ENCODE data around the gene CYP2U1.
"Not testable (repeated sequence)": the region's sequence is repeated elsewhere in the genome, so short reads cannot be mapped to it uniquely, and the experiment has no call there.

CYP2U1 gene

DNA sequence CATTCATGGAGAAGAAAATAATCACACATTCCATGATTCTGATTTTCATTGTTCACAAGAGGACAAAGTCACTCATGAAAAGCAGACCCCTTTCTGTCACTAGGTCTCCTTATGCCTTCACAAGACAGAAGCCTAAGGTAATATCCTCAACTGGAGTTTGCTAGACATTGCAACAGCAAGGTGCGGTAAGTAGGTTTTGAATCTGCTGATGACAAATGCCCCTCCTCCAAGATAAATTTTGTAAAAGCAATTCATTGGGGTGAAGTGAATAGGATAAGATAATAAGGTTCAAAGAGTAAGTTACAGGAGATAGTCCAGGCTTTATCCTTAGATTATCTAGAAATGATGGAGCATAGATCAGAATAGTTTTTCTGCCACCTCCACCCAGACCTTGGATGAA lies 16.1 kb upstream of the CYP2U1 start:
- DNase-seq (ENCODE audit: low read depth): no peak
- TF ChIP-seq, protein P1, sequence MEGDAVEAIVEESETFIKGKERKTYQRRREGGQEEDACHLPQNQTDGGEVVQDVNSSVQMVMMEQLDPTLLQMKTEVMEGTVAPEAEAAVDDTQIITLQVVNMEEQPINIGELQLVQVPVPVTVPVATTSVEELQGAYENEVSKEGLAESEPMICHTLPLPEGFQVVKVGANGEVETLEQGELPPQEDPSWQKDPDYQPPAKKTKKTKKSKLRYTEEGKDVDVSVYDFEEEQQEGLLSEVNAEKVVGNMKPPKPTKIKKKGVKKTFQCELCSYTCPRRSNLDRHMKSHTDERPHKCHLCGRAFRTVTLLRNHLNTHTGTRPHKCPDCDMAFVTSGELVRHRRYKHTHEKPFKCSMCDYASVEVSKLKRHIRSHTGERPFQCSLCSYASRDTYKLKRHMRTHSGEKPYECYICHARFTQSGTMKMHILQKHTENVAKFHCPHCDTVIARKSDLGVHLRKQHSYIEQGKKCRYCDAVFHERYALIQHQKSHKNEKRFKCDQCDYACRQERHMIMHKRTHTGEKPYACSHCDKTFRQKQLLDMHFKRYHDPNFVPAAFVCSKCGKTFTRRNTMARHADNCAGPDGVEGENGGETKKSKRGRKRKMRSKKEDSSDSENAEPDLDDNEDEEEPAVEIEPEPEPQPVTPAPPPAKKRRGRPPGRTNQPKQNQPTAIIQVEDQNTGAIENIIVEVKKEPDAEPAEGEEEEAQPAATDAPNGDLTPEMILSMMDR (IDR thresholded peaks at IDR 0.05; ENCODE audit: low read depth, low read length, missing control alignments): no peak
- no peak overlapping the region for H3K4me3 ChIP-seq (ENCODE audit: low read depth, low read length)
- in situ Hi-C loops (cut with HindIII; ENCODE audit: low sequenced_read_pairs): no loop called here

DNA sequence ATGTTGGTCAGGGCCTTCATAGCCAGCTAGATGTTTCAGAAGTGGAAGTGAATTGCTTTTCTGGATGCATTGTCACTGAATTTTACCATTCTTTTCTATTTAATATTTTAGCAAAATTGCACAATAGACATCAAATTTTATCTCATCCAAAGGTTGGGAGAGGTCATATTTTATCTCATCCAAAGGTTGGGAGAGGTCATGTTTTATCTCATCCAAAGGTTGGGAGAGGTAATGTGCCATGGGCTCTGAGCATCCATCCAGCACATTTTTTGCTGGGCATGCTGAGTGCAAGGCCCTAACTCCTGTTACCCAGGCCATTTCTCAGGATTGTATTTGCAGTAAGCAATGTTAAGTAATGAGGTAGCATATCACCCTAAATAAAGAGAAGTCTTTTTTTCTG lies 14.7 kb upstream of the CYP2U1 start:
- TF ChIP-seq, protein P1 (IDR thresholded peaks at IDR 0.05; ENCODE audit: low read depth, low read length, missing control alignments): no peak
- no peak for DNase-seq (ENCODE audit: low read depth)
- no peak overlapping the region for H3K4me3 ChIP-seq (ENCODE audit: low read depth, low read length)
- in situ Hi-C loops (cut with HindIII; ENCODE audit: low sequenced_read_pairs): no loop called here

DNA sequence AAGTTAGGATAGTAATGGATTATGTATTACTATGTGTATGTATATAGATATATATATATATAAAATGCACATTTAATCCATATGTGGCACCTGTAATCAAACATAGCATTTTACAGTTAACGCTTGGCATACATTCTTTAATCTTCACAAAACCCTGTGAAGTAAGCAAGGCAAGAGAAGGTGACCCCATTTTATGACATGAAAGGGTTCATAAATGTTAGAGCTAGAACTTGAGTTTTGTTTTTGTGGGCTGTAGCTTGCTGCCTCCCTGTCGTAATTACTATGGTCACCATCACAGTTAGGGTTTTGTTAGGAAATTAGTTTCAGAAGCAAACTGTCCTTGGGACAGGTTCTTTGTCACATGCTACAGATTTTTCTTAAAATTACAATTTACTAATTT lies 13.8 kb upstream of the CYP2U1 start:
- no peak for DNase-seq (ENCODE audit: low read depth)
- in situ Hi-C loops (cut with HindIII; ENCODE audit: low sequenced_read_pairs): no loop called here
- TF ChIP-seq, protein P1 (IDR thresholded peaks at IDR 0.05; ENCODE audit: low read depth, low read length, missing control alignments): no peak
- H3K4me3 ChIP-seq (ENCODE audit: low read depth, low read length): no peak overlapping the region

DNA sequence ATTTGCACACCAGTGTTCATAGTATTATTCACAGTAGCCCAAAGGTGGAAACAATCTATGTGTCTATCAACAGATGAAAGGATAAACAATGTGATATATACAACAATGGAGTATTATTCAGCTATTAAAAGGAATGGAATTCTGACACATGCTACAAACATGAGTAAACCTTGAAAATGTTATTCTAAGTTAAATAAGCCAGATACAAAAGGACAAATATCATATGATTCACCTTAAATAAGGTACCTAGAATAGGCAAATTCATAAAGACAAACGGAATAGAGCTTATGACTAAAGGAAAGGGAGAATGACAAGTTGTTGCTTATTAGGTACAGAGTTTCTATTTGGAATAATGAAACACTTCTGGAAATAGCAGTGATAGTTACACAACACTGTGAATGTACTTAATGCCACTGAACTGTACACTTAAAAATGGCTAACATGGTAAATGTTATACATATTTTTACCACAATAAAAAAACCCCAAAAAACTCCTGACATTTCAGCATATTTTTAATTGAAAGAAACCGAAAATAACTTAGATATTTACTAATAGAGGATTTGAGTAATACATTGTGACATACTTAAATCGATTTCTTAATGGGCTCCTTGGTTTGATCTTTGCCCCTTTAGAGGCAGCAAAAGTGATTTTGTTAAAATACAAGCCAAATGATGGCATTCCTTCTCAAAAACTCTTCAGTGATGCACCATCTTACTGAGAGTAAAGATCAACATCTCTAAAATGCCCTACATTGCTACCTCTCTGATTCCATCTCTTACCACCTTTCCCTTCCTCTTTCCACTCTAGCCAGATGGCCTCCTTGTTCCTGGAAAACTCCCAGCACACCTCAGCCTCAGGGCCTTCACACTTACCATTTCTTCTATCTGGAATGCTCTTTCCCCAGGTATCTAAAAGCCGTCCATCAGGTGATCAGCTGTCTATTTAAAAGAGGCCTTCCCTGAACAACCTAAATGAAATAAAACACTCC lies 8.6 kb upstream of the CYP2U1 start:
- no peak for DNase-seq (ENCODE audit: low read depth)
- in situ Hi-C loops (cut with HindIII; ENCODE audit: low sequenced_read_pairs): no loop called here
- TF ChIP-seq, protein P1 (IDR thresholded peaks at IDR 0.05; ENCODE audit: low read depth, low read length, missing control alignments): no peak
- H3K4me3 ChIP-seq (ENCODE audit: low read depth, low read length): no peak overlapping the region

DNA sequence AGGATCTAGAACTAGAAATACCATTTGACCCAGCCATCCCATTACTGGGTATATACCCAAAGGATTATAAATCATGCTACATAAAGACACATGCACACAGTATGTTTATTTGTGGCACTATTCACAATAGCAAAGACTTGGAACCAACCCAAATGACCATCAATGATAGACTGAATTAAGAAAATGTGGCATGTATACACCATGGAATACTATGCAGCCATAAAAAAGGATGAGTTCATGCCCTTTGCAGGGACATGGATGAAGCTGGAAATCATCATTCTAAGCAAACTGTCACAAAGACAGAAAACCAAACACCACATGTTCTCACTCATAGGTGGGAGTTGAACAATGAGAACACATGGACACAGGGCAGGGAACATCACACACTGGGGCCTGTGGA lies 5.6 kb upstream of the CYP2U1 start:
- in situ Hi-C loops (cut with HindIII; ENCODE audit: low sequenced_read_pairs); H3K4me3 ChIP-seq (ENCODE audit: low read depth, low read length); DNase-seq (ENCODE audit: low read depth): not testable (repeated sequence)

DNA sequence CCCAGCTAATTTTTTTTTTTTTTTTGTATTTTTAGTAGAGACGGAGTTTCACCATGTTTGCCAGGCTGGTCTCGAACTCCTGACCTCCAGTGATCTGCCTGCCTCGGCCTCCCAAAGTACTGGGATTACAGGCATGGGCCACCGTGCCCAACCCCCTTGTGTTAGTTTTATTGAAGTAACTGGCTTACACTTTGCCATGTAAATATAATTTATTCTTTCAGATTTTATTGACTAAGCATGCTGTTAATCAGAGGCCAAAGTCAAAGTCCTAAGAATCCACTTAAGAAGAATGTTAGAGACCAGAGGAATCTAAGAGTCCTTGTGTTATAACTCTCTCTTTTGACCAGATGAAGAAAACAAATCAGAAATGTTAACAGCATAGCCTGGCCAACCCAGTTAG lies 4.5 kb upstream of the CYP2U1 start:
- DNase-seq (ENCODE audit: low read depth); H3K4me3 ChIP-seq (ENCODE audit: low read depth, low read length); in situ Hi-C loops (cut with HindIII; ENCODE audit: low sequenced_read_pairs): not testable (repeated sequence)

DNA sequence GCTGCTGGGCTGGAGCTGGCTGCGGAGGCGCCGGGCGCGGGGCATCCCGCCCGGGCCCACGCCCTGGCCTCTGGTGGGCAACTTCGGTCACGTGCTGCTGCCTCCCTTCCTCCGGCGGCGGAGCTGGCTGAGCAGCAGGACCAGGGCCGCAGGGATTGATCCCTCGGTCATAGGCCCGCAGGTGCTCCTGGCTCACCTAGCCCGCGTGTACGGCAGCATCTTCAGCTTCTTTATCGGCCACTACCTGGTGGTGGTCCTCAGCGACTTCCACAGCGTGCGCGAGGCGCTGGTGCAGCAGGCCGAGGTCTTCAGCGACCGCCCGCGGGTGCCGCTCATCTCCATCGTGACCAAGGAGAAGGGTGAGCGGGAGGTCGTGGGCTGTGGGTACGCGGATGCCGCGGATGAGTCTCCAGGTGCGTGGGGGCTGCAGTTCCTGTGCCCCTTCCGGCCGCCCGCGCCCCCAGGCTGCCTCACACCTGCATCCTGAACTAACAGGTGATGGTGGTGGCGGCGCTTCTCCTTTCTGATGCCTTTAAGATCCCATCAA lies 499 bp downstream of the CYP2U1 start:
- H3K4me3 ChIP-seq (ENCODE audit: low read depth, low read length): peak overlapping the region; percentile 52
- TF ChIP-seq, protein P1 (IDR thresholded peaks at IDR 0.05; ENCODE audit: low read depth, low read length, missing control alignments): no peak
- no peak for DNase-seq (ENCODE audit: low read depth)
- in situ Hi-C loops (cut with HindIII; ENCODE audit: low sequenced_read_pairs): no loop called here
